Activated CD4-positive, alpha-beta memory T cell treated with anti-CD3 and anti-CD28 coated beads, Interleukin-2, amount 10 ng/mL, durations not matched to agents 7 days and 5 days (primary cell): ENCODE data around the gene PYGL. TPM values are rescaled to one million over a fixed set of nuclear protein-coding genes. Genes with fewer than 3 reads are reported as not detected.
"Not testable (repeated sequence)": the region's sequence is repeated elsewhere in the genome, so short reads cannot be mapped to it uniquely, and the experiment has no call there.

Source experiments
- CTCF ChIA-PET: fragments of 350-600 bp; sonication (Branson Sonifier 250); formaldehyde crosslinking; loops from one replicate; lab custom pipeline; 2021; ENCODE audit warnings: antibody characterized with exemption, inconsistent platforms; lab: Charles Lee
- POLR2A ChIA-PET: fragments of 350-600 bp; sonication (Branson Sonifier 250); formaldehyde crosslinking; loops from one replicate; lab custom pipeline; 2021; ENCODE audit warnings: antibody characterized with exemption; lab: Charles Lee
- DNase-seq: peaks from one replicate; pipeline ENCODE4 v3.0.0-alpha.2; 2020
- H3K27ac Mint-ChIP-seq: one replicate; pipeline ENCODE4 v1.8.0; 2021; ENCODE audit warnings: mild to moderate bottlenecking, mixed read lengths
- H3K27me3 Mint-ChIP-seq: one replicate; pipeline ENCODE4 v1.8.0; 2021; ENCODE audit warnings: mixed read lengths
- H3K36me3 Mint-ChIP-seq: one replicate; pipeline ENCODE4 v1.8.0; 2021; ENCODE audit warnings: low read depth, mixed read lengths
- H3K4me1 Mint-ChIP-seq: one replicate; pipeline ENCODE4 v1.8.0; 2021; ENCODE audit warnings: mixed read lengths
- H3K4me3 Mint-ChIP-seq: one replicate; pipeline ENCODE4 v1.8.0; 2021; ENCODE audit warnings: mild to moderate bottlenecking, mixed read lengths
- H3K9me3 Mint-ChIP-seq: one replicate; pipeline ENCODE4 v1.8.0; 2021; ENCODE audit warnings: mixed read lengths
- total RNA-seq, 2 experiments: library from RNA; stranded (reverse); gene quantifications; one replicate each; pipeline ENCODE4 v1.2.3, GENCODE V29; 2021

PYGL gene
- total RNA-seq, 2 experiments from 2014 or later = 0.40 to 0.53 TPM

- no peaks in the 10 kb centered on the region for H3K36me3 Mint-ChIP-seq
- no peaks in the 10 kb centered on the region for H3K4me1 Mint-ChIP-seq
- no peak overlapping the region for H3K27ac Mint-ChIP-seq
- no peak for DNase-seq
- H3K27me3 Mint-ChIP-seq = peaks cover 21% of the 10 kb centered on the region
- CTCF ChIA-PET = no interaction called here
- H3K4me3 Mint-ChIP-seq = no peak overlapping the region
- H3K9me3 Mint-ChIP-seq = no peaks in the 10 kb centered on the region
- POLR2A ChIA-PET = no interaction called here
Observed at GRCh38 chr14:50931559-50931958, 12.7 kb downstream of the PYGL start.

GRCh38 chr14:50929506-50929905, 14.8 kb downstream of the PYGL start:
- ChIA-PET POLR2A (no interaction called here), CTCF (no interaction called here)
- no peak for DNase-seq
- Mint-ChIP-seq H3K4me3 (no peak overlapping the region), H3K9me3 (no peaks in the 10 kb centered on the region), H3K4me1 (no peaks in the 10 kb centered on the region), H3K27me3 (peaks cover 16% of the 10 kb centered on the region), H3K27ac (no peak overlapping the region), H3K36me3 (no peaks in the 10 kb centered on the region)

- H3K27me3 Mint-ChIP-seq = peaks cover 17% of the 10 kb centered on the region
- CTCF ChIA-PET = no interaction called here
- no peak overlapping the region for H3K27ac Mint-ChIP-seq
- no peaks in the 10 kb centered on the region for H3K36me3 Mint-ChIP-seq
- H3K9me3 Mint-ChIP-seq = no peaks in the 10 kb centered on the region
- H3K4me1 Mint-ChIP-seq = no peaks in the 10 kb centered on the region
- DNase-seq = no peak
- POLR2A ChIA-PET = no interaction called here
- no peak overlapping the region for H3K4me3 Mint-ChIP-seq
Observed at GRCh38 chr14:50928002-50928635, 16.2 kb downstream of the PYGL start.

GRCh38 chr14:50926851-50927386, 17.4 kb downstream of the PYGL start:
- Mint-ChIP-seq H3K9me3 (no peaks in the 10 kb centered on the region), H3K27ac (no peak overlapping the region), H3K36me3 (no peaks in the 10 kb centered on the region), H3K4me3 (no peak overlapping the region), H3K4me1 (no peaks in the 10 kb centered on the region), H3K27me3 (peaks cover 14% of the 10 kb centered on the region)
- POLR2A ChIA-PET = no interaction called here
- CTCF ChIA-PET = no interaction called here
- DNase-seq = no peak

GRCh38 chr14:50924843-50925242, 19.4 kb downstream of the PYGL start:
- Mint-ChIP-seq H3K36me3 (no peaks in the 10 kb centered on the region), H3K4me3 (no peak overlapping the region), H3K4me1 (no peaks in the 10 kb centered on the region), H3K27me3 (peaks cover 10% of the 10 kb centered on the region), H3K27ac (no peak overlapping the region), H3K9me3 (no peaks in the 10 kb centered on the region)
- ChIA-PET POLR2A (no interaction called here), CTCF (no interaction called here)
- DNase-seq = no peak

GRCh38 chr14:50924236-50924635, 20.0 kb downstream of the PYGL start:
- Mint-ChIP-seq H3K9me3 (no peaks in the 10 kb centered on the region), H3K4me1 (no peaks in the 10 kb centered on the region), H3K4me3 (no peak overlapping the region), H3K36me3 (no peaks in the 10 kb centered on the region), H3K27ac (no peak overlapping the region), H3K27me3 (peaks cover 7% of the 10 kb centered on the region)
- CTCF ChIA-PET = no interaction called here
- DNase-seq = no peak
- POLR2A ChIA-PET = no interaction called here

GRCh38 chr14:50922803-50923202, 21.5 kb downstream of the PYGL start:
- ChIA-PET CTCF (no interaction called here), POLR2A (no interaction called here)
- no peak for DNase-seq
- Mint-ChIP-seq H3K4me3 (no peak overlapping the region), H3K27me3 (peaks cover 14% of the 10 kb centered on the region), H3K9me3 (no peaks in the 10 kb centered on the region), H3K4me1 (no peaks in the 10 kb centered on the region), H3K36me3 (no peaks in the 10 kb centered on the region), H3K27ac (no peak overlapping the region)

GRCh38 chr14:50920482-50921230, 23.6 kb downstream of the PYGL start:
- no peaks in the 10 kb centered on the region for H3K9me3 Mint-ChIP-seq
- DNase-seq = no peak
- no peaks in the 10 kb centered on the region for H3K36me3 Mint-ChIP-seq
- no peak overlapping the region for H3K4me3 Mint-ChIP-seq
- no peaks in the 10 kb centered on the region for H3K4me1 Mint-ChIP-seq
- H3K27me3 Mint-ChIP-seq = peaks cover 15% of the 10 kb centered on the region
- POLR2A ChIA-PET = no interaction called here
- no peak overlapping the region for H3K27ac Mint-ChIP-seq
- CTCF ChIA-PET = no interaction called here

- POLR2A ChIA-PET, CTCF ChIA-PET, H3K27ac Mint-ChIP-seq, H3K4me1 Mint-ChIP-seq, H3K36me3 Mint-ChIP-seq, DNase-seq, H3K9me3 Mint-ChIP-seq, H3K4me3 Mint-ChIP-seq: not testable (repeated sequence)
- H3K27me3 Mint-ChIP-seq = peaks cover 19% of the 10 kb centered on the region
Observed at GRCh38 chr14:50919524-50919923, 24.8 kb downstream of the PYGL start.

GRCh38 chr14:50917449-50917848, 26.8 kb downstream of the PYGL start:
- no peak for DNase-seq
- POLR2A ChIA-PET = no interaction called here
- no peak overlapping the region for H3K27ac Mint-ChIP-seq
- H3K4me3 Mint-ChIP-seq = no peak overlapping the region
- H3K9me3 Mint-ChIP-seq = no peaks in the 10 kb centered on the region
- no peaks in the 10 kb centered on the region for H3K36me3 Mint-ChIP-seq
- H3K27me3 Mint-ChIP-seq = peaks cover 16% of the 10 kb centered on the region
- CTCF ChIA-PET = no interaction called here
- no peaks in the 10 kb centered on the region for H3K4me1 Mint-ChIP-seq

- Mint-ChIP-seq H3K4me3 (no peak overlapping the region), H3K4me1 (no peaks in the 10 kb centered on the region), H3K27me3 (peaks cover 15% of the 10 kb centered on the region), H3K36me3 (no peaks in the 10 kb centered on the region), H3K9me3 (no peaks in the 10 kb centered on the region), H3K27ac (no peak overlapping the region)
- POLR2A ChIA-PET = no interaction called here
- no peak for DNase-seq
- CTCF ChIA-PET = no interaction called here
Observed at GRCh38 chr14:50910495-50911420, 33.5 kb downstream of the PYGL start.

GRCh38 chr14:50906326-50907065, 37.8 kb downstream of the PYGL start:
- Mint-ChIP-seq H3K4me1 (no peaks in the 10 kb centered on the region), H3K9me3 (no peaks in the 10 kb centered on the region), H3K27ac (no peak overlapping the region), H3K4me3 (no peak overlapping the region), H3K27me3 (peaks cover 20% of the 10 kb centered on the region), H3K36me3 (no peaks in the 10 kb centered on the region)
- ChIA-PET CTCF (no interaction called here), POLR2A (interaction anchor here (0.9 kb wide), 1 partner anchor 246 kb away, joined by 3 read pairs; no protein-coding TSS in a partner anchor)
- no peak for DNase-seq
